ENCODE results near the gene TMEM108. TPM values are rescaled to one million over a fixed set of nuclear protein-coding genes. Genes with fewer than 3 reads are reported as not detected.

The TMEM108 gene
- polyA plus RNA-seq, 3 donors: not detected

DNA sequence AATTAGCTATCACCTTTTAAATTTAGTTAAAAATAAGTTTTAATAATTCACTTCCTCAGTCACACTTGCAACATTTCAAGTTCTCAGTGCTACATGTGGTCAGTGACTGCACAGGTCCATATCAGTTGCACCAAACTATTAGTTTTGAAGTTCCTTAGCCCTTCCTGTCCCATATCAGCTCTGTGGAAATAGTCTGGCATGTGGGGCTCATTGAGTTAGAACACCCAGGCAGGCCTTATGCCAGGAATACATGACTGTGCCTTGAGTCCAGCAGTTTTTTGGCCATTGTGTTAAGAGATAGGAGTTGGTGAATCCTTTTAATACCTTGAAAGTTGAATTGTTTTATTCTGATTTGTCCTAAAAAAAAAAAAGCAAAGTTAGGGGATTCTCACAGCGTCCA, 207.9 kb downstream of the TMEM108 start:
- Histone ChIP-seq H4K20me1 (ENCODE audit: insufficient read depth, low read length) (no peaks in the 10 kb centered on the region), H3K4me2 (replicated peaks; ENCODE audit: extremely low read depth, low read length, poor library complexity, severe bottlenecking) (no peak overlapping the region), H3K4me1 (ENCODE audit: control insufficient read depth in 1 of 2, insufficient read depth in 2 of 2, low read length in 2 of 2) (no peaks in the 10 kb centered on the region), H3K36me3 (replicated peaks in 1 of 2; ENCODE audit: control insufficient read depth in 1 of 2, insufficient read depth in 2 of 2, low read length in 2 of 2) (no peaks in the 10 kb centered on the region), H2AFZ (ENCODE audit: insufficient read depth, low read depth, low read length, poor library complexity, severe bottlenecking) (no peak overlapping the region), H3K79me2 (ENCODE audit: insufficient read depth, low read length) (no peaks in the 10 kb centered on the region), H3K27me3 (ENCODE audit: control insufficient read depth in 2 of 2, insufficient read depth in 2 of 2, low read length in 2 of 2) (no peaks in the 10 kb centered on the region), H3K4me3 (replicated peaks in 1 of 3; ENCODE audit: low read depth in 2 of 3, low read length in 3 of 3) (no peak overlapping the region), H3K9ac (ENCODE audit: insufficient read depth, low read length, poor library complexity, severe bottlenecking) (no peak overlapping the region), H3K9me3 (replicated peaks in 1 of 2; ENCODE audit: control insufficient read depth in 1 of 2, insufficient read depth in 1 of 2, low read length in 2 of 2) (no peaks in the 10 kb centered on the region), H3K27ac (ENCODE audit: low read depth in 1 of 2, low read length in 2 of 2) (no peak overlapping the region)
- H3K36me3 Mint-ChIP-seq: no peaks in the 10 kb centered on the region
- no peaks in the 10 kb centered on the region for H3K4me1 Mint-ChIP-seq
- H3K27me3 Mint-ChIP-seq (ENCODE audit: low read depth in 3 of 3): peaks cover 0 to 2% (median 0%) of the 10 kb centered on the region in 3 donors
- H3K9me3 Mint-ChIP-seq: peaks cover 0 to 7% (median 0%) of the 10 kb centered on the region in 7 donors
- intact Hi-C loops (cut with micrococcal nuclease): no loop called here
- no peak overlapping the region for H3K4me3 Mint-ChIP-seq
- TF ChIP-seq CTCF (IDR thresholded peaks at IDR 0.05): no peak
- no peak overlapping the region for H3K27ac Mint-ChIP-seq
- WGBS (ENCODE audit: insufficient coverage): no CpG with 5 or more reads among the region's 1 CpG
- DNase-seq: no peak

- Histone ChIP-seq H3K4me3 (replicated peaks in 1 of 3; ENCODE audit: low read depth in 2 of 3, low read length in 3 of 3) (no peak overlapping the region), H4K20me1 (ENCODE audit: insufficient read depth, low read length) (no peaks in the 10 kb centered on the region), H3K9ac (ENCODE audit: insufficient read depth, low read length, poor library complexity, severe bottlenecking) (no peak overlapping the region), H3K27ac (ENCODE audit: low read depth in 1 of 2, low read length in 2 of 2) (no peak overlapping the region), H3K27me3 (ENCODE audit: control insufficient read depth in 2 of 2, insufficient read depth in 2 of 2, low read length in 2 of 2) (no peaks in the 10 kb centered on the region), H3K79me2 (ENCODE audit: insufficient read depth, low read length) (no peaks in the 10 kb centered on the region), H3K9me3 (replicated peaks in 1 of 2; ENCODE audit: control insufficient read depth in 1 of 2, insufficient read depth in 1 of 2, low read length in 2 of 2) (no peaks in the 10 kb centered on the region), H3K4me2 (replicated peaks; ENCODE audit: extremely low read depth, low read length, poor library complexity, severe bottlenecking) (no peak overlapping the region), H3K36me3 (replicated peaks in 1 of 2; ENCODE audit: control insufficient read depth in 1 of 2, insufficient read depth in 2 of 2, low read length in 2 of 2) (no peaks in the 10 kb centered on the region), H3K4me1 (ENCODE audit: control insufficient read depth in 1 of 2, insufficient read depth in 2 of 2, low read length in 2 of 2) (no peaks in the 10 kb centered on the region), H2AFZ (ENCODE audit: insufficient read depth, low read depth, low read length, poor library complexity, severe bottlenecking) (no peak overlapping the region)
- no peak for DNase-seq
- intact Hi-C loops (cut with micrococcal nuclease): no loop called here
- Mint-ChIP-seq H3K36me3 (no peaks in the 10 kb centered on the region), H3K27me3 (ENCODE audit: low read depth in 3 of 3) (peaks cover 0 to 2% (median 0%) of the 10 kb centered on the region in 3 donors), H3K4me3 (no peak overlapping the region), H3K4me1 (no peaks in the 10 kb centered on the region), H3K9me3 (peaks cover 0 to 7% (median 0%) of the 10 kb centered on the region in 7 donors), H3K27ac (no peak overlapping the region)
- no peak for TF ChIP-seq CTCF (IDR thresholded peaks at IDR 0.05)
These were observed 208.6 kb downstream of the TMEM108 start for GRCh38 chr3:133246773-133247172.

Measured in CD14-positive monocyte (primary cell).